Mesenchymal stem cell (in vitro differentiated cells and primary cell): ENCODE results near the gene MARCHF3.

ENCODE experiments used
- DNase-seq: peaks from one replicate; pipeline ENCODE4 v3.0.0-alpha.2; 2013
- H2AFZ ChIP-seq: one replicate; pipeline ENCODE4 v1.6.1; 2013; ENCODE audit warnings: low read depth, mild to moderate bottlenecking, control low read depth, inconsistent platforms, low read length, moderate library complexity
- H2AK5ac ChIP-seq: 2 replicates; pipeline ENCODE4 v1.6.1; 2013; ENCODE audit warnings: low read length, moderate library complexity, mild to moderate bottlenecking, inconsistent platforms; ENCODE audit not compliant: severe bottlenecking
- H2BK120ac ChIP-seq: one replicate; pipeline ENCODE4 v1.6.1; 2013; ENCODE audit warnings: low read depth, mild to moderate bottlenecking, inconsistent platforms, low read length, moderate library complexity
- H2BK12ac ChIP-seq, 2 experiments: one replicate each; pipeline ENCODE4 v1.6.1; 2013; ENCODE audit warnings: inconsistent platforms in 2 of 2, low read length in 2 of 2, mild to moderate bottlenecking in 2 of 2, moderate library complexity in 2 of 2, control low read depth in 1 of 2
- H2BK15ac ChIP-seq: one replicate; pipeline ENCODE4 v1.6.1; 2013; ENCODE audit warnings: mild to moderate bottlenecking, low read depth, inconsistent platforms; ENCODE audit not compliant: poor library complexity, severe bottlenecking
- H2BK5ac ChIP-seq: 2 replicates; pipeline ENCODE4 v1.6.1; 2013; ENCODE audit warnings: low read depth, mild to moderate bottlenecking, low read length, control low read depth, inconsistent platforms; ENCODE audit not compliant: poor library complexity, severe bottlenecking
- H3K14ac ChIP-seq, 2 experiments: one replicate each; pipeline ENCODE4 v1.6.1; 2013; ENCODE audit warnings: inconsistent platforms in 2 of 2, low read length in 2 of 2, control low read depth in 1 of 2, mild to moderate bottlenecking in 1 of 2, moderate library complexity in 1 of 2
- H3K18ac ChIP-seq, 2 experiments: one replicate each; pipeline ENCODE4 v1.6.1; 2013; ENCODE audit warnings: inconsistent platforms in 2 of 2, low read length in 2 of 2, control low read depth in 1 of 2, low read depth in 1 of 2, mild to moderate bottlenecking in 1 of 2
- H3K23ac ChIP-seq, 2 experiments: one replicate each; pipeline ENCODE4 v1.6.1; 2013; ENCODE audit warnings: inconsistent platforms in 2 of 2, low read length in 2 of 2, mild to moderate bottlenecking in 2 of 2, moderate library complexity in 2 of 2, control low read depth in 1 of 2
- H3K27ac ChIP-seq: 2 replicates; pipeline ENCODE4 v1.5.1; 2013; ENCODE audit warnings: mild to moderate bottlenecking, moderate library complexity, low read length, control low read depth, inconsistent platforms; ENCODE audit not compliant: poor library complexity, severe bottlenecking
- H3K27me3 ChIP-seq, 2 experiments: 2 replicates each; pipeline versions ENCODE4 v1.6.1 to v1.7.0; 2013; ENCODE audit warnings: low read length in 2 of 2, mild to moderate bottlenecking in 2 of 2, moderate library complexity in 2 of 2, control low read depth in 1 of 2, inconsistent platforms in 1 of 2; ENCODE audit not compliant: control insufficient read depth in 1 of 2, insufficient read depth in 1 of 2
- H3K36me3 ChIP-seq, 2 experiments: 2 replicates each; pipeline versions ENCODE4 v1.6.1 to v1.7.0; 2013; ENCODE audit warnings: low read length in 2 of 2, control low read depth in 1 of 2, inconsistent platforms in 1 of 2, low read depth in 1 of 2, mild to moderate bottlenecking in 1 of 2; ENCODE audit not compliant: insufficient read depth in 2 of 2, control insufficient read depth in 1 of 2
- H3K4ac ChIP-seq, 2 experiments: one replicate each; pipeline ENCODE4 v1.6.1; 2013; ENCODE audit warnings: inconsistent platforms in 2 of 2, low read length in 2 of 2, mild to moderate bottlenecking in 2 of 2, moderate library complexity in 2 of 2, control low read depth in 1 of 2, low read depth in 1 of 2
- H3K4me1 ChIP-seq: 2 replicates; pipeline ENCODE4 v1.6.1; 2013; ENCODE audit warnings: low read depth, low read length, control low read depth; ENCODE audit not compliant: control insufficient read depth, insufficient read depth
- H3K4me2 ChIP-seq: 2 replicates; pipeline ENCODE4 v1.6.1; 2013; ENCODE audit warnings: low read length, mild to moderate bottlenecking, inconsistent platforms; ENCODE audit not compliant: poor library complexity, severe bottlenecking
- H3K4me3 ChIP-seq, 2 experiments: 2 replicates each; pipeline versions ENCODE4 v1.5.1 to v1.7.0; 2013; ENCODE audit warnings: low read length in 2 of 2, mild to moderate bottlenecking in 2 of 2, control low read depth in 1 of 2, low read depth in 1 of 2; ENCODE audit not compliant: insufficient read depth in 1 of 2
- H3K79me1 ChIP-seq: replicated peaks from 2 replicates; pipeline ENCODE4 v1.6.1; 2013; ENCODE audit warnings: mild to moderate bottlenecking, control low read depth, low read length, inconsistent platforms; ENCODE audit not compliant: poor library complexity, severe bottlenecking
- H3K9ac ChIP-seq: 2 replicates; pipeline ENCODE4 v1.7.0; 2013; ENCODE audit warnings: mild to moderate bottlenecking, low read length, moderate library complexity
- H3K9me3 ChIP-seq: 2 replicates; pipeline ENCODE4 v1.7.0; 2013; ENCODE audit warnings: mild to moderate bottlenecking, low read length; ENCODE audit not compliant: control insufficient read depth
- H4K8ac ChIP-seq: one replicate; pipeline ENCODE4 v1.6.1; 2013; ENCODE audit warnings: inconsistent platforms, mild to moderate bottlenecking, low read length, moderate library complexity
- H4K91ac ChIP-seq: one replicate; pipeline ENCODE4 v1.6.1; 2013; ENCODE audit warnings: mild to moderate bottlenecking, low read length, inconsistent platforms
- WGBS: methylation state at CpG from one replicate; pipeline ENCODE4 v1.1.7; 2013; ENCODE audit warnings: mixed read lengths; 5-methylcytosine and 5-hydroxymethylcytosine counted together

MARCHF3 gene

DNA sequence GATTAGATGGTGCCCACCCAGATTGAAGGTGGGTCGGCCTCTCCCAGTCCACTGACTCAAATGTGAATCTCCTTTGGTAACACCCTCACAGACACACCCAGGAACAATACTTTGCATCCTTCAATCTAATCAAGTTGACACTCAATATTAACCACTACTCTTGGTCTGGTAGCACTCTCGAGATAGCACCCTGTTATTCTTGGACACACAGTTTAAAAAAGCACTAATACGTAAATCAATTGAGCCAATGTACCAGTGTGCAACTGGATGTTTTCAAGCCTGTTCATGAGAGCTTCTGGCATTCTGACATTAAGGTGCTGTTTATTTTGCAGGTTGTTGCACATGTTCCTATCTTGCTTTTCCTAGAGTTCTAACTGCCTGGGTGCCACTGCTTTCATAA is 35.3 kb downstream of the MARCHF3 start:
- Histone ChIP-seq H3K14ac (no peak overlapping the region), H4K91ac (no peak overlapping the region), H2AFZ (no peak overlapping the region), H3K23ac (no peak overlapping the region), H3K4ac (no peak overlapping the region), H3K4me3 (no peak overlapping the region), H2BK15ac (no peak overlapping the region), H2BK120ac (no peak overlapping the region), H3K9ac (no peak overlapping the region), H3K18ac (no peak overlapping the region), H2BK5ac (no peak overlapping the region), H3K4me2 (no peak overlapping the region), H3K79me1 (peaks cover 4% of the 10 kb centered on the region), H3K27ac (no peak overlapping the region), H2BK12ac (no peak overlapping the region), H3K4me1 (peaks cover 2% of the 10 kb centered on the region), H3K36me3 (no peaks in the 10 kb centered on the region), H3K9me3 (no peaks in the 10 kb centered on the region), H3K27me3 (no peaks in the 10 kb centered on the region), H2AK5ac (no peak overlapping the region), H4K8ac (no peak overlapping the region)
- WGBS: 91% methylated on average over 3 of the region's 3 CpGs
- no peak for DNase-seq

DNA sequence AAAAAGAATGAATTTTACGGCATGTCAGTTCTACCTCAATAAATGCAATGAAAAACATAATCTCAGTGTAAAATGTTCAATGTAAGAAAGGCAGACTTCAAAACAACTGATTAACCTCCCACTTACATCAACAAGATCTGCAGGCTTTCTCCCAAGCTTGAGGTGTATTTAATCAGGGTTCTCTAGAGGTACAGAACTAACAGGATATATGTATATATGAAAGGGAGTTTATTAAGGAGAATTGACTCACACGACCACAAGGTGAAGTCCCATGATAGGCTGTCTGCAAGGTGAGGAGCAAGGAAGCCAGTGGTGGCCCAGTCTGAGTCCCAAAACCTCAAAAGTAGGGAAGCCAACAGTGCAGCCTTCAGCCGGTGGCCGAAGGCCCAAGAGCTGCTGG is 35.9 kb downstream of the MARCHF3 start:
- Histone ChIP-seq H2BK12ac (no peak overlapping the region), H3K9ac (no peak overlapping the region), H3K27ac (no peak overlapping the region), H4K8ac (no peak overlapping the region), H3K36me3 (no peaks in the 10 kb centered on the region), H3K23ac (no peak overlapping the region), H3K79me1 (peaks cover 4% of the 10 kb centered on the region), H3K4me2 (no peak overlapping the region), H3K4ac (no peak overlapping the region), H3K27me3 (no peaks in the 10 kb centered on the region), H3K4me3 (no peak overlapping the region), H4K91ac (no peak overlapping the region), H2AFZ (no peak overlapping the region), H3K9me3 (no peaks in the 10 kb centered on the region), H3K4me1 (peaks cover 2% of the 10 kb centered on the region), H2BK120ac (no peak overlapping the region), H2AK5ac (no peak overlapping the region), H3K18ac (no peak overlapping the region), H3K14ac (no peak overlapping the region), H2BK15ac (no peak overlapping the region), H2BK5ac (no peak overlapping the region)
- 98% methylated on average over 3 of the region's 4 CpGs for WGBS
- DNase-seq: no peak

DNA sequence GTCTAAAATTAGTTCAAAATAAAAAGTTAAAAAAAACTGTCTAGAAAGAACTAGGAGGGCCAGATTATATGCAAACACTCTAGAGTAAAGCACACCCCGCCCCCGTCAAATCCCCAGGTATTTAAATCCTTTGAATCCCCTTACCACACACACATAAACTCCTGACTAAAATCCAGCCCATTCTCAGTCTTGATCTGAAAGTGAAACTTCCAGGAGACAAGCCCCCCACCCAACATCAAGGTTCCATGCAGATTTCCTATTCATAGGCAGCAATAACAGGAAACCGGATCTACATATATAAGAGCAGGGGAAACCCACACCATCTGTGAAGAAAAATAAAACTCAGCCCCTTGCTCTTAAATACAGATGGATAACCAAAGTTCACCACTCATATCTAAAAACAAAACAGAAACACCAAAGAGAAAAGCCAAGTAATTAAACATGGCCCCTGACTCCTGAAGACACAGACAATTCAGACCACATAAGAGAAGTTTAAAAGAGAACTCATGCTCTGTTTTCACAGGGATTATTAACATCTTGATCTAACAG is 42.3 kb downstream of the MARCHF3 start:
- Histone ChIP-seq H3K4ac (no peak overlapping the region), H2BK120ac (no peak overlapping the region), H3K18ac (no peak overlapping the region), H2BK12ac (no peak overlapping the region), H3K23ac (no peak overlapping the region), H3K9me3 (no peaks in the 10 kb centered on the region), H3K9ac (no peak overlapping the region), H3K27me3 (peaks cover 0 to 4% of the 10 kb centered on the region in 2 experiments), H4K91ac (no peak overlapping the region), H2AK5ac (no peak overlapping the region), H2BK5ac (no peak overlapping the region), H3K4me1 (no peaks in the 10 kb centered on the region), H3K4me2 (no peak overlapping the region), H3K36me3 (no peaks in the 10 kb centered on the region), H4K8ac (no peak overlapping the region), H3K4me3 (no peak overlapping the region), H3K14ac (no peak overlapping the region), H3K27ac (no peak overlapping the region), H2BK15ac (no peak overlapping the region), H2AFZ (no peak overlapping the region), H3K79me1 (peaks cover 16% of the 10 kb centered on the region)
- DNase-seq: no peak
- 96% methylated on average over 3 of the region's 3 CpGs for WGBS

DNA sequence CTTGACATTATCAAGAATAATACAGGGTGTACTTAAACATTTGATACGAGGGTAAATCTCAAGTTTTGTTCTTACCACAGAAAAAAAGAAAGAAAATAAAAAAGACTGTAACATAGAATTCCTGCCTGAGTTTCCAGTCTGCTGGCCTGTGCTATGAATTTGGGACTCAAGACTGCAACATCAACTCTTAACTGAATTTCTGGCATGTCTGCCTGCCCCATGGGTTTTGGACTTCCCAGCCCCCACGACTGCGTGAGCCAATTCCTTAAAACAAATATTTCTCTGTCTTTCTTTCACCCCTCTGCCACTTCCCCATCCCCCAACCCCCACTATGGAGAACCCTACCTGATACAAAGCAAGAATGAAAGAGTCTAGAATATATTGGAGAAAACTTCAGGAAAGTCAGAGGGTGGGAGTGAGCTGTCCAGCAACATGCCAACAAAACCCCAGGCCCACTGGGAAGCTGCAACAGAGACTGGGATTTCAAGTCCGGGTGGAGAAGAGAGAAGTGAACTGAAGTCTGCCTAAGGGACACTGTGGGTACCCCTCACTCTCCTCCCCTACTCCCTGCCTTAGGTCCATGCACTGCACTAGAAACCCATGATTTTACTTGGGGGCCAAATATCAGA is 43.0 kb downstream of the MARCHF3 start:
- Histone ChIP-seq H2AFZ (no peak overlapping the region), H2AK5ac (no peak overlapping the region), H3K4me1 (no peaks in the 10 kb centered on the region), H2BK5ac (no peak overlapping the region), H3K23ac (no peak overlapping the region), H4K91ac (no peak overlapping the region), H2BK12ac (no peak overlapping the region), H3K9me3 (no peaks in the 10 kb centered on the region), H3K27me3 (peaks cover 0 to 4% of the 10 kb centered on the region in 2 experiments), H3K27ac (no peak overlapping the region), H3K14ac (no peak overlapping the region), H4K8ac (no peak overlapping the region), H2BK15ac (no peak overlapping the region), H3K4me3 (no peak overlapping the region), H3K18ac (no peak overlapping the region), H3K9ac (no peak overlapping the region), H3K79me1 (peaks cover 13% of the 10 kb centered on the region), H3K36me3 (no peaks in the 10 kb centered on the region), H3K4me2 (no peak overlapping the region), H2BK120ac (no peak overlapping the region), H3K4ac (no peak overlapping the region)
- 94% methylated on average over 3 of the region's 4 CpGs for WGBS
- DNase-seq: no peak
